Measurements from ENCODE around the gene TFAP2A. TPM values are rescaled to one million over a fixed set of nuclear protein-coding genes. Genes with fewer than 3 reads are reported as not detected.

TFAP2A gene
- total and polyA plus RNA-seq, 4 experiments from 2014 or later: not detected

GRCh38 chr6:10397756-10398445 is 17.0 kb downstream of the TFAP2A start:
- H3K27me3 Mint-ChIP-seq: peaks cover 48 to 53% of the 10 kb centered on the region in 2 donors
- peaks cover 6 to 58% (median 37%) of the 10 kb centered on the region in 8 donors for H3K9me3 Mint-ChIP-seq
- ChIA-PET CTCF (ENCODE audit: partially characterized antibody) (no interaction called here), POLR2A (ENCODE audit: partially characterized antibody) (no interaction called here)
- Histone ChIP-seq H3K4me1 (ENCODE audit: insufficient read depth, low read length) (no peaks in the 10 kb centered on the region), H3K4me3 (ENCODE audit: low read length in 2 of 2) (no peak overlapping the region), H3K27ac (ENCODE audit: low read depth, low read length) (no peak overlapping the region), H3K36me3 (ENCODE audit: insufficient read depth, low read length) (no peaks in the 10 kb centered on the region), H3K9me3 (ENCODE audit: control insufficient read depth in 1 of 2, low read length in 2 of 2) (no peaks in the 10 kb centered on the region), H3K27me3 (ENCODE audit: insufficient read depth, low read length) (peaks cover 34% of the 10 kb centered on the region)
- H3K4me1 Mint-ChIP-seq: peaks cover 0 to 4% (median under 1%) of the 10 kb centered on the region in 4 donors
- intact Hi-C loops (cut with micrococcal nuclease): no loop called here
- H3K36me3 Mint-ChIP-seq: peaks cover 0 to 5% of the 10 kb centered on the region in 2 donors
- no peak for DNase-seq
- no peak overlapping the region for H3K27ac Mint-ChIP-seq
- no peak overlapping the region for H3K4me3 Mint-ChIP-seq

DNA sequence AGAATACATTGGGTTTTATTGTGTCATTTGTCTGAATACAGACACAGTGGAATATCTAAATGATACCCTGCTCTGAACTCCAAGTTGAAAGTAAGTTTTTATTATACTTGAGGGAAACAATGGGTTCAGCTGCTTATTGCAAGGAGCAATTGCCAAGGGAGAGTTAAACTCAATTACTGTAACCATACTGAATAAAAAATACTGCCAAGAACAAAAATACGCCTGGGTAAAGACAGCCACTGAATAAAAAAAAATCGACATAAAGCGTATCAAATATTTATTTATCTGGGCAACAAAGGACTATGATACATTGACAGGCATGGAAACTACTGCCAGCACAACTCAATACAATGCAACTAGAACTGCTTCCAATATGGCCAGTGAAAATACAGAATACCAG is 18.1 kb downstream of the TFAP2A start:
- H3K27me3 Mint-ChIP-seq: peaks cover 57 to 63% of the 10 kb centered on the region in 2 donors
- no peaks in the 10 kb centered on the region for H3K36me3 ChIP-seq (ENCODE audit: insufficient read depth, low read length)
- ChIA-PET CTCF (ENCODE audit: partially characterized antibody) (no interaction called here), POLR2A (ENCODE audit: partially characterized antibody) (no interaction called here)
- peaks cover 5 to 68% (median 45%) of the 10 kb centered on the region in 8 donors for H3K9me3 Mint-ChIP-seq
- no peak overlapping the region for H3K4me3 Mint-ChIP-seq
- H3K36me3 Mint-ChIP-seq: peaks cover 5 to 10% of the 10 kb centered on the region in 2 donors
- no peak for DNase-seq
- no peak overlapping the region for H3K27ac Mint-ChIP-seq
- H3K27ac ChIP-seq (ENCODE audit: low read depth, low read length): no peak overlapping the region
- no peak overlapping the region for H3K4me3 ChIP-seq (ENCODE audit: low read length in 2 of 2)
- peaks cover 35% of the 10 kb centered on the region for H3K27me3 ChIP-seq (ENCODE audit: insufficient read depth, low read length)
- intact Hi-C loops (cut with micrococcal nuclease): no loop called here
- no peaks in the 10 kb centered on the region for H3K4me1 ChIP-seq (ENCODE audit: insufficient read depth, low read length)
- H3K9me3 ChIP-seq (ENCODE audit: control insufficient read depth in 1 of 2, low read length in 2 of 2): no peaks in the 10 kb centered on the region
- peaks cover 0 to 4% (median 0%) of the 10 kb centered on the region in 4 donors for H3K4me1 Mint-ChIP-seq

DNA sequence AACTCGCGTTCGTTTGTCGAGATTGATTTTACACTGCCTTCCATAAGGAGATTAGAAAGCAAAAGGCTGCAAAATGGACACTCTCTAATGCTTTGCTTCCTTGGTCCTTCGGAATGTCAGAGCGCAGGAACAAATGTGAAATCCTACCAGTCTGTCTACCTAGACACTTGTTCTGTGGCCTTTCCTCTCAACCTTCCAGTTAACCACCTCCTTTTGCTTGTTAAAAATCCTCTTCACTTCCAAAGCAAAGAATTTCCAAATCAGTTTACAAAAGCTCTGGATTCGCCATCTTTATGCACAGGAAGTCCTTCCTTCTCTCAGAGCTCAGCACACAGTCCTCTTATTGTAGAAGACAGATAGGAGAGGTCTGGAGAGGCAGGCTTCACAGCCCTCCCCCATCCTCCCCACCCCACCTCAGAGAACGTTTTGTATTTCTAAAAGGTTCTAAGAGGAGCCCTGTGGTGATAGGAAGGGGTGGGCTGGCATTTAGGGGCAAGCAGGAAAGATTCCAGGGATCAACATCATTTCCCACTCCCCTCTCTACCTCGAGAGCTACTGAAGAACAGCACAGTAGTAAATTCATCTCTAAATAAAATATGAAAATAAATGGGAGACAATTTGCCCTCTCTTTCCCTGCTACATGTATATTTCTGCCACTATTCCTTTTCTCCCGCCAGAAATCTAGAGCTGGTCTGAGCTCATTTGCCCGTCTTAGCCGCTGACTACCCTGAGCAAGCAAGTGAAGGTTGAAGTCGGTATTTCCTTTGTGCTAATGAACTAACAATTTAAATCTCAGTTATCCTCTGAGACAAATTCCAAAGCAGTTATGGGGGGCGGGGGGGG is 18.9 kb downstream of the TFAP2A start:
- POLR2A ChIA-PET (ENCODE audit: partially characterized antibody): no interaction called here
- no peaks in the 10 kb centered on the region for H3K36me3 ChIP-seq (ENCODE audit: insufficient read depth, low read length)
- H3K36me3 Mint-ChIP-seq: peaks cover 5 to 10% of the 10 kb centered on the region in 2 donors
- peaks cover 0 to 1% (median 0%) of the 10 kb centered on the region in 4 donors for H3K4me1 Mint-ChIP-seq
- no peak for DNase-seq
- H3K9me3 ChIP-seq (ENCODE audit: control insufficient read depth in 1 of 2, low read length in 2 of 2): no peaks in the 10 kb centered on the region
- H3K4me1 ChIP-seq (ENCODE audit: insufficient read depth, low read length): no peaks in the 10 kb centered on the region
- H3K27ac ChIP-seq (ENCODE audit: low read depth, low read length): no peak overlapping the region
- peaks cover 36% of the 10 kb centered on the region for H3K27me3 ChIP-seq (ENCODE audit: insufficient read depth, low read length)
- intact Hi-C loops (cut with micrococcal nuclease): no loop called here
- peaks cover 5 to 73% (median 46%) of the 10 kb centered on the region in 8 donors for H3K9me3 Mint-ChIP-seq
- no peak overlapping the region for H3K4me3 Mint-ChIP-seq
- H3K4me3 ChIP-seq (ENCODE audit: low read length in 2 of 2): no peak overlapping the region
- CTCF ChIA-PET (ENCODE audit: partially characterized antibody): no interaction called here
- peaks cover 63 to 68% of the 10 kb centered on the region in 2 donors for H3K27me3 Mint-ChIP-seq
- no peak overlapping the region for H3K27ac Mint-ChIP-seq

- H3K4me1 Mint-ChIP-seq: peaks cover 0 to 1% (median 0%) of the 10 kb centered on the region in 4 donors
- peaks cover 5 to 10% of the 10 kb centered on the region in 2 donors for H3K36me3 Mint-ChIP-seq
- peaks cover 63 to 68% of the 10 kb centered on the region in 2 donors for H3K27me3 Mint-ChIP-seq
- no peaks in the 10 kb centered on the region for H3K9me3 ChIP-seq (ENCODE audit: control insufficient read depth in 1 of 2, low read length in 2 of 2)
- peaks cover 5 to 77% (median 46%) of the 10 kb centered on the region in 8 donors for H3K9me3 Mint-ChIP-seq
- intact Hi-C loops (cut with micrococcal nuclease): no loop called here
- no peak overlapping the region for H3K4me3 ChIP-seq (ENCODE audit: low read length in 2 of 2)
- no peaks in the 10 kb centered on the region for H3K36me3 ChIP-seq (ENCODE audit: insufficient read depth, low read length)
- ChIA-PET POLR2A (ENCODE audit: partially characterized antibody) (no interaction called here), CTCF (ENCODE audit: partially characterized antibody) (no interaction called here)
- no peaks in the 10 kb centered on the region for H3K4me1 ChIP-seq (ENCODE audit: insufficient read depth, low read length)
- DNase-seq: no peak
- no peak overlapping the region for H3K4me3 Mint-ChIP-seq
- H3K27ac Mint-ChIP-seq: no peak overlapping the region
- no peak overlapping the region for H3K27ac ChIP-seq (ENCODE audit: low read depth, low read length)
- peaks cover 39% of the 10 kb centered on the region for H3K27me3 ChIP-seq (ENCODE audit: insufficient read depth, low read length)
Measured at GRCh38 chr6:10395171-10395703, 19.6 kb downstream of the TFAP2A start.

GRCh38 chr6:10393544-10394225 is 21.2 kb downstream of the TFAP2A start:
- CTCF ChIA-PET (ENCODE audit: partially characterized antibody): interaction anchor here (1.2 kb wide), 1 partner anchor 35 kb away, joined by 3 read pairs; no protein-coding TSS in a partner anchor
- no peaks in the 10 kb centered on the region for H3K9me3 ChIP-seq (ENCODE audit: control insufficient read depth in 1 of 2, low read length in 2 of 2)
- peaks cover 39% of the 10 kb centered on the region for H3K27me3 ChIP-seq (ENCODE audit: insufficient read depth, low read length)
- Mint-ChIP-seq H3K9me3 (peaks cover 5 to 82% (median 48%) of the 10 kb centered on the region in 8 donors), H3K27me3 (peaks cover 64 to 73% of the 10 kb centered on the region in 2 donors), H3K27ac (no peak overlapping the region), H3K4me1 (peaks cover 0 to 2% (median 0%) of the 10 kb centered on the region in 4 donors), H3K36me3 (peaks cover 8 to 11% of the 10 kb centered on the region in 2 donors), H3K4me3 (no peak overlapping the region)
- no peak overlapping the region for H3K27ac ChIP-seq (ENCODE audit: low read depth, low read length)
- no peaks in the 10 kb centered on the region for H3K36me3 ChIP-seq (ENCODE audit: insufficient read depth, low read length)
- POLR2A ChIA-PET (ENCODE audit: partially characterized antibody): no interaction called here
- intact Hi-C loops (cut with micrococcal nuclease): no loop called here
- no peaks in the 10 kb centered on the region for H3K4me1 ChIP-seq (ENCODE audit: insufficient read depth, low read length)
- no peak overlapping the region for H3K4me3 ChIP-seq (ENCODE audit: low read length in 2 of 2)
- DNase-seq: no peak

DNA sequence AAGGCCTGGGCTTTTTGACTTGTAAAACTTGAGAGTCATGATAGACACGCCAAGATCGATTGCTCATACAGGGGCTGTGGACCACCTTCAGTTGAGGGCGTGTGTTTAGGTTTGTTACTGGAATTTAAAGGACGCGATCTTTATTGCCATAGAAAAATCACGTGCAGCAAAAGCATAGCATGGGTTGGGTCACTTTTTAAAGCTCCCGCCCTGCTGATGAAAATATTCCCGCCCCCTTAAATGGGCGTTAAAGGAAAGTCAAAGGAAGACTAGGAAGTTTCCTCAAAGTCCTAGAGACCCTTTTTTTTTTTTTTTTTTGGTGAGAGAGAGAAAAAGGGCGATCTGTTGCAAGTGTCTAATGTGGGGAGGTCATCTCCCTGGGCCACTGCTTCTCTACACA is 23.1 kb downstream of the TFAP2A start:
- H3K4me1 ChIP-seq (ENCODE audit: insufficient read depth, low read length): no peaks in the 10 kb centered on the region
- H3K36me3 ChIP-seq (ENCODE audit: insufficient read depth, low read length): no peaks in the 10 kb centered on the region
- peaks cover 69 to 83% of the 10 kb centered on the region in 2 donors for H3K27me3 Mint-ChIP-seq
- H3K27ac ChIP-seq (ENCODE audit: low read depth, low read length): no peak overlapping the region
- peaks cover 52% of the 10 kb centered on the region for H3K27me3 ChIP-seq (ENCODE audit: insufficient read depth, low read length)
- CTCF ChIA-PET (ENCODE audit: partially characterized antibody): no interaction called here
- peaks cover 6 to 11% of the 10 kb centered on the region in 2 donors for H3K36me3 Mint-ChIP-seq
- H3K4me1 Mint-ChIP-seq: peaks cover 0 to 2% (median 0%) of the 10 kb centered on the region in 4 donors
- H3K4me3 ChIP-seq (ENCODE audit: low read length in 2 of 2): no peak overlapping the region
- H3K9me3 Mint-ChIP-seq: peaks cover 8 to 78% (median 50%) of the 10 kb centered on the region in 8 donors
- H3K9me3 ChIP-seq (ENCODE audit: control insufficient read depth in 1 of 2, low read length in 2 of 2): no peaks in the 10 kb centered on the region
- no peak overlapping the region for H3K4me3 Mint-ChIP-seq
- POLR2A ChIA-PET (ENCODE audit: partially characterized antibody): no interaction called here
- H3K27ac Mint-ChIP-seq: peak overlapping the region in 2 of 7 donors; percentile 15 to 42
- intact Hi-C loops (cut with micrococcal nuclease): no loop called here
- DNase-seq: no peak

GRCh38 chr6:10391299-10391630 is 23.6 kb downstream of the TFAP2A start:
- Histone ChIP-seq H3K4me1 (ENCODE audit: insufficient read depth, low read length) (no peaks in the 10 kb centered on the region), H3K36me3 (ENCODE audit: insufficient read depth, low read length) (no peaks in the 10 kb centered on the region), H3K4me3 (ENCODE audit: low read length in 2 of 2) (no peak overlapping the region), H3K27ac (ENCODE audit: low read depth, low read length) (no peak overlapping the region), H3K27me3 (ENCODE audit: insufficient read depth, low read length) (peaks cover 56% of the 10 kb centered on the region), H3K9me3 (ENCODE audit: control insufficient read depth in 1 of 2, low read length in 2 of 2) (no peaks in the 10 kb centered on the region)
- Mint-ChIP-seq H3K27me3 (peaks cover 74 to 86% of the 10 kb centered on the region in 2 donors), H3K27ac (peak overlapping the region in 1 of 7 donors; percentile 15), H3K9me3 (peaks cover 8 to 78% (median 52%) of the 10 kb centered on the region in 8 donors), H3K4me1 (peaks cover 0 to 2% (median 0%) of the 10 kb centered on the region in 4 donors), H3K36me3 (peaks cover 6 to 11% of the 10 kb centered on the region in 2 donors), H3K4me3 (no peak overlapping the region)
- intact Hi-C loops (cut with micrococcal nuclease): no loop called here
- DNase-seq: no peak
- POLR2A ChIA-PET (ENCODE audit: partially characterized antibody): no interaction called here
- CTCF ChIA-PET (ENCODE audit: partially characterized antibody): no interaction called here

Data from CD4-positive, alpha-beta memory T cell (primary cell).